ENCODE measurements around the gene MAST1.

Gene MAST1

DNA sequence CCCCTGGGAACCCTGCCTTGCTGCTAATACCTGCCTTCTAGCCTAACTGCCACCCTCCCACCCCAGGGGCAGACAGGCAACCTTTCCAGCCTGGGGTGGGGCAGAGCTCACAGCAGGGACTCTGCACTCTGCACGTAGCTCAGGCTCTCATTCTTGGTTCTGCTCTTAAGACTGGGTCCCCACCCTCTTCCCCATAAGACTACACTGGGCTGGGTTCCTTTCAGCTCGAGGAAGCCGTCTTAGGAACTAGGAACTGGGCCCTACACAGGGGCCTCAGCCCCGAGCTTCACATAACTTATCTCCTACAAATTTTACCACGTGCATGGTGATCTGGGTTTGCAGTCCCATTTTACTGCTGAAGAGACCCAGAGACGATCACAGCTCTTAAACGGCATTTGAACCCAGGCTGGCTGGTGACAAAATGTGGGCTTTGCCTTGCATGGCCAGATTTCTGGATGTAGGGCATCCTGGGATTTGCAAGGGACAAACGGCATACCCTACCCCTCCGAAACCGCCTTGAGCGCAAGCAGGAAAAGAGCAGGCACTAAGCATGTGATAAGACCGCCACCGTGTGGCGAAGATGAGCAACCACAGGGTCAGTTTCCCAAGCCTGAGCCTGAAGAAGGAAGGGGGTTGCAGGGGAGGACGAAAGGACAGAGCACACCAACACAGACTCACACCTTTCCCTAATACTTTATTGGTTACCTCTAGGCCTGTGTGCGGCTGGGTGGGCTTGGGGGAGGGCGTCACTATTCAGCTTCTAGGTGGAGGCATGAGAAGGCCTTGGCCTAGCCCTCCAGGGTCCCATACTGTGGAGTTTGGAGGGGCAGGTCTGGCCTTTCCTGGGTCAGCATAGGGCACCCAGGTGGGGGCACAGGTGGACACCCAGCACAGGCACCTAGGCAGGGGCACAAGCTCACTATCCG, 41.9 kb upstream of the MAST1 start:
- H3K27ac ChIP-seq (ENCODE audit: extremely low read depth, low read depth, low read length) = no peak overlapping the region
- POLR2A ChIA-PET = interaction anchor here (0.6 to 2.6 kb wide), 8 partner anchors 8 to 126 kb away, joined by 3 to 12 read pairs (median 6); partner anchors contain the start of gene RNASEH2A
- H3K4me3 ChIP-seq (ENCODE audit: low read depth, low read length) = no peak overlapping the region
- H3K36me3 ChIP-seq (ENCODE audit: control insufficient read depth in 2 of 2, insufficient read depth in 1 of 2, low read length in 2 of 2) = peaks cover 14 to 29% of the 10 kb centered on the region in 2 experiments; a peak in 2 of 3 replicates
- H3K9me3 ChIP-seq (ENCODE audit: control insufficient read depth, insufficient read depth, low read depth, low read length) = no peaks in the 10 kb centered on the region
- peaks cover 4% of the 10 kb centered on the region for H3K4me1 ChIP-seq (ENCODE audit: control insufficient read depth, insufficient read depth, low read length)
- CTCF ChIA-PET = interaction anchor here (0.5 to 16.5 kb wide), 34 partner anchors 9 to 1047 kb away, joined by 3 to 386 read pairs (median 4); partner anchors contain the start of genes BEST2, HOOK2 and RNASEH2A
- TF ChIP-seq ZNF488 (tag by site-specific recombination; IDR thresholded peaks at IDR 0.05) (no peak), WT1 (tag by site-specific recombination; IDR thresholded peaks at IDR 0.05) (no peak), GLI4 (tag by site-specific recombination; IDR thresholded peaks at IDR 0.05) (no peak), ZNF175 (tag by site-specific recombination; IDR thresholded peaks at IDR 0.05) (no peak), ZBTB20 (tag by site-specific recombination; IDR thresholded peaks at IDR 0.05) (no peak), ZNF555 (tag by site-specific recombination; conservative IDR thresholded peaks at IDR 0.05) (no peak), ZNF518A (tag by site-specific recombination; conservative IDR thresholded peaks at IDR 0.05; ENCODE audit: low read depth) (no peak), KLF9 (tag by site-specific recombination; IDR thresholded peaks at IDR 0.05; ENCODE audit: low read depth) (no peak), ZNF473 (tag by site-specific recombination; IDR thresholded peaks at IDR 0.05) (no peak), ZNF777 (tag by site-specific recombination; IDR thresholded peaks at IDR 0.05; ENCODE audit: borderline replicate concordance) (no peak), HOXC10 (CRISPR knock-in tag; IDR thresholded peaks at IDR 0.05) (no peak), HOXA7 (CRISPR knock-in tag; IDR thresholded peaks at IDR 0.05; ENCODE audit: borderline replicate concordance) (no peak), ZNF776 (tag by site-specific recombination; IDR thresholded peaks at IDR 0.05; ENCODE audit: borderline replicate concordance) (no peak), ZNF791 (tag by site-specific recombination; IDR thresholded peaks at IDR 0.05) (no peak), ZNF398 (tag by site-specific recombination; IDR thresholded peaks at IDR 0.05) (no peak)
- TF ChIP-seq, protein P1, sequence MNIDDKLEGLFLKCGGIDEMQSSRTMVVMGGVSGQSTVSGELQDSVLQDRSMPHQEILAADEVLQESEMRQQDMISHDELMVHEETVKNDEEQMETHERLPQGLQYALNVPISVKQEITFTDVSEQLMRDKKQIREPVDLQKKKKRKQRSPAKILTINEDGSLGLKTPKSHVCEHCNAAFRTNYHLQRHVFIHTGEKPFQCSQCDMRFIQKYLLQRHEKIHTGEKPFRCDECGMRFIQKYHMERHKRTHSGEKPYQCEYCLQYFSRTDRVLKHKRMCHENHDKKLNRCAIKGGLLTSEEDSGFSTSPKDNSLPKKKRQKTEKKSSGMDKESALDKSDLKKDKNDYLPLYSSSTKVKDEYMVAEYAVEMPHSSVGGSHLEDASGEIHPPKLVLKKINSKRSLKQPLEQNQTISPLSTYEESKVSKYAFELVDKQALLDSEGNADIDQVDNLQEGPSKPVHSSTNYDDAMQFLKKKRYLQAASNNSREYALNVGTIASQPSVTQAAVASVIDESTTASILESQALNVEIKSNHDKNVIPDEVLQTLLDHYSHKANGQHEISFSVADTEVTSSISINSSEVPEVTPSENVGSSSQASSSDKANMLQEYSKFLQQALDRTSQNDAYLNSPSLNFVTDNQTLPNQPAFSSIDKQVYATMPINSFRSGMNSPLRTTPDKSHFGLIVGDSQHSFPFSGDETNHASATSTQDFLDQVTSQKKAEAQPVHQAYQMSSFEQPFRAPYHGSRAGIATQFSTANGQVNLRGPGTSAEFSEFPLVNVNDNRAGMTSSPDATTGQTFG (tag by site-specific recombination; IDR thresholded peaks at IDR 0.05; ENCODE audit: borderline replicate concordance) = no peak
- TF ChIP-seq, protein P2, sequence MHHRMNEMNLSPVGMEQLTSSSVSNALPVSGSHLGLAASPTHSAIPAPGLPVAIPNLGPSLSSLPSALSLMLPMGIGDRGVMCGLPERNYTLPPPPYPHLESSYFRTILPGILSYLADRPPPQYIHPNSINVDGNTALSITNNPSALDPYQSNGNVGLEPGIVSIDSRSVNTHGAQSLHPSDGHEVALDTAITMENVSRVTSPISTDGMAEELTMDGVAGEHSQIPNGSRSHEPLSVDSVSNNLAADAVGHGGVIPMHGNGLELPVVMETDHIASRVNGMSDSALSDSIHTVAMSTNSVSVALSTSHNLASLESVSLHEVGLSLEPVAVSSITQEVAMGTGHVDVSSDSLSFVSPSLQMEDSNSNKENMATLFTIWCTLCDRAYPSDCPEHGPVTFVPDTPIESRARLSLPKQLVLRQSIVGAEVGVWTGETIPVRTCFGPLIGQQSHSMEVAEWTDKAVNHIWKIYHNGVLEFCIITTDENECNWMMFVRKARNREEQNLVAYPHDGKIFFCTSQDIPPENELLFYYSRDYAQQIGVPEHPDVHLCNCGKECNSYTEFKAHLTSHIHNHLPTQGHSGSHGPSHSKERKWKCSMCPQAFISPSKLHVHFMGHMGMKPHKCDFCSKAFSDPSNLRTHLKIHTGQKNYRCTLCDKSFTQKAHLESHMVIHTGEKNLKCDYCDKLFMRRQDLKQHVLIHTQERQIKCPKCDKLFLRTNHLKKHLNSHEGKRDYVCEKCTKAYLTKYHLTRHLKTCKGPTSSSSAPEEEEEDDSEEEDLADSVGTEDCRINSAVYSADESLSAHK (tag by site-specific recombination; IDR thresholded peaks at IDR 0.05) = peak; percentile 80
- TF ChIP-seq, protein P3, sequence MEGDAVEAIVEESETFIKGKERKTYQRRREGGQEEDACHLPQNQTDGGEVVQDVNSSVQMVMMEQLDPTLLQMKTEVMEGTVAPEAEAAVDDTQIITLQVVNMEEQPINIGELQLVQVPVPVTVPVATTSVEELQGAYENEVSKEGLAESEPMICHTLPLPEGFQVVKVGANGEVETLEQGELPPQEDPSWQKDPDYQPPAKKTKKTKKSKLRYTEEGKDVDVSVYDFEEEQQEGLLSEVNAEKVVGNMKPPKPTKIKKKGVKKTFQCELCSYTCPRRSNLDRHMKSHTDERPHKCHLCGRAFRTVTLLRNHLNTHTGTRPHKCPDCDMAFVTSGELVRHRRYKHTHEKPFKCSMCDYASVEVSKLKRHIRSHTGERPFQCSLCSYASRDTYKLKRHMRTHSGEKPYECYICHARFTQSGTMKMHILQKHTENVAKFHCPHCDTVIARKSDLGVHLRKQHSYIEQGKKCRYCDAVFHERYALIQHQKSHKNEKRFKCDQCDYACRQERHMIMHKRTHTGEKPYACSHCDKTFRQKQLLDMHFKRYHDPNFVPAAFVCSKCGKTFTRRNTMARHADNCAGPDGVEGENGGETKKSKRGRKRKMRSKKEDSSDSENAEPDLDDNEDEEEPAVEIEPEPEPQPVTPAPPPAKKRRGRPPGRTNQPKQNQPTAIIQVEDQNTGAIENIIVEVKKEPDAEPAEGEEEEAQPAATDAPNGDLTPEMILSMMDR (tag by site-specific recombination; IDR thresholded peaks at IDR 0.05) = peak; percentile 97
- TF ChIP-seq, protein P4, sequence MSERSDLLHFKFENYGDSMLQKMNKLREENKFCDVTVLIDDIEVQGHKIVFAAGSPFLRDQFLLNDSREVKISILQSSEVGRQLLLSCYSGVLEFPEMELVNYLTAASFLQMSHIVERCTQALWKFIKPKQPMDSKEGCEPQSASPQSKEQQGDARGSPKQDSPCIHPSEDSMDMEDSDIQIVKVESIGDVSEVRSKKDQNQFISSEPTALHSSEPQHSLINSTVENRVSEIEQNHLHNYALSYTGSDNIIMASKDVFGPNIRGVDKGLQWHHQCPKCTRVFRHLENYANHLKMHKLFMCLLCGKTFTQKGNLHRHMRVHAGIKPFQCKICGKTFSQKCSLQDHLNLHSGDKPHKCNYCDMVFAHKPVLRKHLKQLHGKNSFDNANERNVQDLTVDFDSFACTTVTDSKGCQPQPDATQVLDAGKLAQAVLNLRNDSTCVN (tag by site-specific recombination; optimal IDR thresholded peaks at IDR 0.05) = no peak
